MCF 10A (cell line): Measurements from ENCODE around the gene EPN2. TPM values are rescaled to one million over a fixed set of nuclear protein-coding genes. Genes with fewer than 3 reads are reported as not detected.

Source experiments
- BruUV-seq: library from RNA; stranded (reverse); fragments of 400-500 nt; replicated peaks from 2 replicates; lab custom pipeline; 2021; lab: Mats Ljungman, UMichigan
- CTCF ChIA-PET: fragments of 300-600 bp; sonication (Branson Sonifier 250); formaldehyde crosslinking; extraction: SDS; loops from one replicate; lab custom pipeline; 2021; ENCODE audit warnings: antibody characterized with exemption, inconsistent platforms; lab: Yijun Ruan, JAX
- POLR2A ChIA-PET: fragments of 300-600, 350-650 bp; sonication (Branson Sonifier 250); formaldehyde crosslinking; extraction: SDS; loops from one replicate; lab custom pipeline; 2020; ENCODE audit warnings: antibody characterized with exemption, inconsistent platforms; lab: Yijun Ruan, JAX
- DNase-seq: peaks from one replicate; pipeline ENCODE4 v3.0.0-alpha.2; 2018; ENCODE audit not compliant: unreplicated experiment
- H3K27ac Mint-ChIP-seq: one replicate; pipeline ENCODE4 v1.8.0; 2022; ENCODE audit warnings: mild to moderate bottlenecking, low read depth, mixed read lengths; ENCODE audit not compliant: unreplicated experiment
- H3K27me3 Mint-ChIP-seq: one replicate; pipeline ENCODE4 v1.8.0; 2022; ENCODE audit warnings: mixed read lengths; ENCODE audit not compliant: insufficient read depth, unreplicated experiment
- H3K36me3 Mint-ChIP-seq: one replicate; pipeline ENCODE4 v1.8.0; 2022; ENCODE audit warnings: mild to moderate bottlenecking, moderate library complexity, mixed read lengths; ENCODE audit not compliant: insufficient read depth, unreplicated experiment
- H3K4me1 Mint-ChIP-seq: one replicate; pipeline ENCODE4 v1.8.0; 2022; ENCODE audit warnings: mixed read lengths; ENCODE audit not compliant: insufficient read depth, unreplicated experiment
- H3K4me3 Mint-ChIP-seq: one replicate; pipeline ENCODE4 v1.8.0; 2022; ENCODE audit warnings: mild to moderate bottlenecking, moderate library complexity, mixed read lengths; ENCODE audit not compliant: unreplicated experiment
- H3K9me3 Mint-ChIP-seq: one replicate; pipeline ENCODE4 v1.8.0; 2022; ENCODE audit warnings: mixed read lengths; ENCODE audit not compliant: unreplicated experiment
- CTCF ChIP-seq: fragments of 200-600 bp; IDR thresholded peaks from one replicate; pipeline ENCODE4 v1.8.0; 2022; ENCODE audit warnings: antibody characterized with exemption, mild to moderate bottlenecking; ENCODE audit not compliant: unreplicated experiment
- intact Hi-C: fragments of 100-400 bp; cut with micrococcal nuclease; formaldehyde crosslinking; loops from 2 replicates; pipeline ENCODE4 v1.14.1; 2022
- total RNA-seq: library from RNA; stranded (reverse); gene quantifications from 2 replicates; pipeline ENCODE4 v1.2.3, GENCODE V29; 2022

EPN2 gene
- total RNA-seq, 1 experiment from 2014 or later, result 35.1 TPM

GRCh38 chr17:19307521-19307920 lies 70.4 kb downstream of the EPN2 start:
- BruUV-seq, result no TSS peak
- Mint-ChIP-seq H3K4me3 (no peak overlapping the region), H3K36me3 (peaks cover 21% of the 10 kb centered on the region), H3K9me3 (no peaks in the 10 kb centered on the region), H3K27ac (no peak overlapping the region), H3K4me1 (no peaks in the 10 kb centered on the region), H3K27me3 (no peaks in the 10 kb centered on the region)
- POLR2A ChIA-PET, result interaction anchor here (1.2 kb wide), 1 partner anchor 69 kb away, joined by 3 read pairs; no protein-coding TSS in a partner anchor
- CTCF ChIA-PET, result no interaction called here
- intact Hi-C loops, result no loop called here
- no peak for DNase-seq
- no peak for TF ChIP-seq CTCF

- no peak for TF ChIP-seq CTCF
- Mint-ChIP-seq H3K36me3 (peaks cover 28% of the 10 kb centered on the region), H3K4me3 (no peak overlapping the region), H3K4me1 (peaks cover under 1% of the 10 kb centered on the region), H3K27me3 (no peaks in the 10 kb centered on the region), H3K9me3 (no peaks in the 10 kb centered on the region), H3K27ac (no peak overlapping the region)
- ChIA-PET CTCF (no interaction called here), POLR2A (interaction anchor here (0.9 to 1.2 kb wide), 2 partner anchors 26 to 70 kb away, joined by 3 read pairs; no protein-coding TSS in a partner anchor)
- no TSS peak for BruUV-seq
- DNase-seq, result no peak
- intact Hi-C loops, result no loop called here
Measured at GRCh38 chr17:19308398-19308797, 71.2 kb downstream of the EPN2 start.

- H3K4me1 Mint-ChIP-seq, result peaks cover 10% of the 10 kb centered on the region
- CTCF ChIA-PET, result no interaction called here
- H3K4me3 Mint-ChIP-seq, result no peak overlapping the region
- no peak for DNase-seq
- intact Hi-C loops, result no loop called here
- no TSS peak for BruUV-seq
- H3K9me3 Mint-ChIP-seq, result no peaks in the 10 kb centered on the region
- POLR2A ChIA-PET, result no interaction called here
- H3K27ac Mint-ChIP-seq, result no peak overlapping the region
- H3K36me3 Mint-ChIP-seq, result peaks cover 30% of the 10 kb centered on the region
- TF ChIP-seq CTCF, result no peak
- no peaks in the 10 kb centered on the region for H3K27me3 Mint-ChIP-seq
Measured at GRCh38 chr17:19309701-19310100, 72.5 kb downstream of the EPN2 start.

- Mint-ChIP-seq H3K4me1 (peaks cover 10% of the 10 kb centered on the region), H3K27me3 (no peaks in the 10 kb centered on the region), H3K27ac (no peak overlapping the region), H3K36me3 (peaks cover 32% of the 10 kb centered on the region), H3K4me3 (no peak overlapping the region), H3K9me3 (no peaks in the 10 kb centered on the region)
- no peak for TF ChIP-seq CTCF
- intact Hi-C loops, result no loop called here
- DNase-seq, result no peak
- CTCF ChIA-PET, result no interaction called here
- no TSS peak for BruUV-seq
- POLR2A ChIA-PET, result no interaction called here
Measured at GRCh38 chr17:19310151-19310550, 73.0 kb downstream of the EPN2 start.
